ENCODE results near the gene OCEL1.

DNA sequence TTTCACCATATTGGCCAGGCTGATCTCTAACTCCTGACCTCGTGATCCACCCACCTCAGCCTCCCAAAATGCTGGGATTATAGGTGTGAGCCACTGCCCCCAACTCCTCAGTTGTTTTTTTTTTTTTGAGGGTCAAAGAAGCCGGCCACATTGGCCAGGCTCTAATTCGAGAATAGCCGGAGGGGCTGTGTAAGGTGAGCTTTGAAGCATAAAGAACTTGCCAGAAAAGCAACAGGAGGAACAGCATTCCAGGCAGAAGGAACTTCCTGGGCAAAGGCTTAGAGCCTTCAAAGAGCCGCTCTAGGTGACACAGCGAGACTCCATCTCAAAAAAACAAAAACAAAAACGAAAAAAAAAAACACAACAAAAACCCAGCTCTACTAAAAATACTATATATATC is 40.0 kb downstream of the OCEL1 start:
- TF ChIP-seq LARP7 (IDR thresholded peaks at IDR 0.05) = no peak
- TF ChIP-seq, protein P1, sequence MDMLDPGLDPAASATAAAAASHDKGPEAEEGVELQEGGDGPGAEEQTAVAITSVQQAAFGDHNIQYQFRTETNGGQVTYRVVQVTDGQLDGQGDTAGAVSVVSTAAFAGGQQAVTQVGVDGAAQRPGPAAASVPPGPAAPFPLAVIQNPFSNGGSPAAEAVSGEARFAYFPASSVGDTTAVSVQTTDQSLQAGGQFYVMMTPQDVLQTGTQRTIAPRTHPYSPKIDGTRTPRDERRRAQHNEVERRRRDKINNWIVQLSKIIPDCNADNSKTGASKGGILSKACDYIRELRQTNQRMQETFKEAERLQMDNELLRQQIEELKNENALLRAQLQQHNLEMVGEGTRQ (IDR thresholded peaks at IDR 0.05; ENCODE audit: borderline replicate concordance, low read depth, low read length) = no peak
- no peak for TF ChIP-seq EZH2 (IDR thresholded peaks at IDR 0.05; ENCODE audit: borderline replicate concordance, control insufficient read depth, low read depth, low read length)
- TF ChIP-seq POLR2AphosphoS5 (IDR thresholded peaks at IDR 0.05; ENCODE audit: low read length) = no peak
- TF ChIP-seq, protein P2, sequence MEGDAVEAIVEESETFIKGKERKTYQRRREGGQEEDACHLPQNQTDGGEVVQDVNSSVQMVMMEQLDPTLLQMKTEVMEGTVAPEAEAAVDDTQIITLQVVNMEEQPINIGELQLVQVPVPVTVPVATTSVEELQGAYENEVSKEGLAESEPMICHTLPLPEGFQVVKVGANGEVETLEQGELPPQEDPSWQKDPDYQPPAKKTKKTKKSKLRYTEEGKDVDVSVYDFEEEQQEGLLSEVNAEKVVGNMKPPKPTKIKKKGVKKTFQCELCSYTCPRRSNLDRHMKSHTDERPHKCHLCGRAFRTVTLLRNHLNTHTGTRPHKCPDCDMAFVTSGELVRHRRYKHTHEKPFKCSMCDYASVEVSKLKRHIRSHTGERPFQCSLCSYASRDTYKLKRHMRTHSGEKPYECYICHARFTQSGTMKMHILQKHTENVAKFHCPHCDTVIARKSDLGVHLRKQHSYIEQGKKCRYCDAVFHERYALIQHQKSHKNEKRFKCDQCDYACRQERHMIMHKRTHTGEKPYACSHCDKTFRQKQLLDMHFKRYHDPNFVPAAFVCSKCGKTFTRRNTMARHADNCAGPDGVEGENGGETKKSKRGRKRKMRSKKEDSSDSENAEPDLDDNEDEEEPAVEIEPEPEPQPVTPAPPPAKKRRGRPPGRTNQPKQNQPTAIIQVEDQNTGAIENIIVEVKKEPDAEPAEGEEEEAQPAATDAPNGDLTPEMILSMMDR (IDR thresholded peaks at IDR 0.05 in 2 of 3, conservative IDR thresholded peaks at IDR 0.05 in 1 of 3; ENCODE audit: control insufficient read depth in 2 of 3, extremely low read depth in 1 of 3, insufficient read depth in 1 of 3, low read depth in 3 of 3, low read length in 3 of 3) = no peak
- TF ChIP-seq ZBTB11 (CRISPR knock-in tag; IDR thresholded peaks at IDR 0.05) = no peak
- TF ChIP-seq, protein P3, sequence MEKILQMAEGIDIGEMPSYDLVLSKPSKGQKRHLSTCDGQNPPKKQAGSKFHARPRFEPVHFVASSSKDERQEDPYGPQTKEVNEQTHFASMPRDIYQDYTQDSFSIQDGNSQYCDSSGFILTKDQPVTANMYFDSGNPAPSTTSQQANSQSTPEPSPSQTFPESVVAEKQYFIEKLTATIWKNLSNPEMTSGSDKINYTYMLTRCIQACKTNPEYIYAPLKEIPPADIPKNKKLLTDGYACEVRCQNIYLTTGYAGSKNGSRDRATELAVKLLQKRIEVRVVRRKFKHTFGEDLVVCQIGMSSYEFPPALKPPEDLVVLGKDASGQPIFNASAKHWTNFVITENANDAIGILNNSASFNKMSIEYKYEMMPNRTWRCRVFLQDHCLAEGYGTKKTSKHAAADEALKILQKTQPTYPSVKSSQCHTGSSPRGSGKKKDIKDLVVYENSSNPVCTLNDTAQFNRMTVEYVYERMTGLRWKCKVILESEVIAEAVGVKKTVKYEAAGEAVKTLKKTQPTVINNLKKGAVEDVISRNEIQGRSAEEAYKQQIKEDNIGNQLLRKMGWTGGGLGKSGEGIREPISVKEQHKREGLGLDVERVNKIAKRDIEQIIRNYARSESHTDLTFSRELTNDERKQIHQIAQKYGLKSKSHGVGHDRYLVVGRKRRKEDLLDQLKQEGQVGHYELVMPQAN (conservative IDR thresholded peaks at IDR 0.05) = no peak
